Measurements from ENCODE around the gene NDP. TPM values are rescaled to one million over a fixed set of nuclear protein-coding genes. Genes with fewer than 3 reads are reported as not detected.

NDP gene
- total RNA-seq: under 1 TPM in 1 of 4 donors, not detected in 3; 0.63 TPM

GRCh38 chrX:43973249-43974099, at the start of gene NDP:
TSS of gene NDP (minus strand) at chrX:43973390. CDS start at chrX:43958645, 14,745 bp downstream.
- TF ChIP-seq CTCF (IDR thresholded peaks at IDR 0.05): no peak
- ATAC-seq (ENCODE audit: low FRiP score) (no peak), DNase-seq (ENCODE audit: low spot score) (no peak)

DNA sequence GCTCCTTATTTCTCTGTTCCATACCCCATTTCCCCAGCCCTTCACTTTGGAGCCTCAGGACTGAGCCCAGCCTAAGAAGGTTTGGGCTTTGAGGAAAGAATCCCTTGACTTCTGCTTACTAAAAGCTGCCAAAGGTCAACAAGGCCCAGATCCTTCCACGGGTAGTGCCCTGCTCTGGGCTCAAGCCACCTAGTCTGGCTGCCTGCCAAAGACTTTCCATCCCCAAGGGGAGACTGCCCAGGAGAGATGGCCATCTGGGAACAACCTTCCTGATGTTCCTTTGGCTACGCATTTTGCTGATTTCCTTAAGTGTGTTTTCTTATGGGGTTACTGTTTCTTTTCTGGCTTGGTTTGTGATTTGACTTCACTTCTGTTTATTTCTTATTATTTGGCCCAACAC, 49.8 kb upstream of the NDP start:
- TF ChIP-seq CTCF (IDR thresholded peaks at IDR 0.05): no peak
- ATAC-seq (ENCODE audit: low FRiP score) (no peak), DNase-seq (ENCODE audit: low spot score) (no peak)

- ATAC-seq (ENCODE audit: low FRiP score) (no peak), DNase-seq (ENCODE audit: low spot score) (no peak)
- no peak for TF ChIP-seq CTCF (IDR thresholded peaks at IDR 0.05)
Measured at GRCh38 chrX:44020693-44021092, 47.5 kb upstream of the NDP start.

- no peak for TF ChIP-seq CTCF (IDR thresholded peaks at IDR 0.05)
- DNase-seq (ENCODE audit: low spot score): no peak
- ATAC-seq (ENCODE audit: low FRiP score): no peak
Measured at GRCh38 chrX:44019911-44020310, 46.7 kb upstream of the NDP start.

DNA sequence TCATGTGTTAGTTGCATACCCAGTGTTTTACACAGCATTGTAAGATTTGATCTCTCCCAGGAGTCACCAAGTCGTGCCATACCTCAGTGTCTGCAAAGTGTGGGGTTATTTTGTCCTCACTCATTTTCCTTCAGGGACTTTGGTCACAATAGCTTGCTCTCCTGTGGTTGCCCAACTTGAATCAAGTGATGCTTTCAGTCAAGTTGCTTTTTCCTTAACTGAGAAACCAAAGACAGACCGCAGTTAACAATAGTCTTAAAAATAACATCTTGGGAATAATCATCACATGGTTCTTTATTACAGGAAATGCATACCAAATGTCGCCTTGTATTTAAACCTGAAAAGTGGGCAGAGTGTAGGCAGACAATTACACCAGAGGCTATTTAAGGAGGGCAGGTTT, 44.5 kb upstream of the NDP start:
- DNase-seq (ENCODE audit: low spot score) (no peak), ATAC-seq (ENCODE audit: low FRiP score) (no peak)
- TF ChIP-seq CTCF (IDR thresholded peaks at IDR 0.05): no peak

- ATAC-seq (ENCODE audit: low FRiP score): no peak
- no peak for DNase-seq (ENCODE audit: low spot score)
- no peak for TF ChIP-seq CTCF (IDR thresholded peaks at IDR 0.05)
Measured at GRCh38 chrX:44016906-44017305, 43.7 kb upstream of the NDP start.

- no peak for TF ChIP-seq CTCF (IDR thresholded peaks at IDR 0.05)
- no peak for DNase-seq (ENCODE audit: low spot score)
- peak; percentile 44 for ATAC-seq (ENCODE audit: low FRiP score)
Measured at GRCh38 chrX:44012484-44013096, 39.4 kb upstream of the NDP start.

Data from omental fat pad (tissue), 4 donors.